Measurements from ENCODE around the gene OSBPL2.

DNA sequence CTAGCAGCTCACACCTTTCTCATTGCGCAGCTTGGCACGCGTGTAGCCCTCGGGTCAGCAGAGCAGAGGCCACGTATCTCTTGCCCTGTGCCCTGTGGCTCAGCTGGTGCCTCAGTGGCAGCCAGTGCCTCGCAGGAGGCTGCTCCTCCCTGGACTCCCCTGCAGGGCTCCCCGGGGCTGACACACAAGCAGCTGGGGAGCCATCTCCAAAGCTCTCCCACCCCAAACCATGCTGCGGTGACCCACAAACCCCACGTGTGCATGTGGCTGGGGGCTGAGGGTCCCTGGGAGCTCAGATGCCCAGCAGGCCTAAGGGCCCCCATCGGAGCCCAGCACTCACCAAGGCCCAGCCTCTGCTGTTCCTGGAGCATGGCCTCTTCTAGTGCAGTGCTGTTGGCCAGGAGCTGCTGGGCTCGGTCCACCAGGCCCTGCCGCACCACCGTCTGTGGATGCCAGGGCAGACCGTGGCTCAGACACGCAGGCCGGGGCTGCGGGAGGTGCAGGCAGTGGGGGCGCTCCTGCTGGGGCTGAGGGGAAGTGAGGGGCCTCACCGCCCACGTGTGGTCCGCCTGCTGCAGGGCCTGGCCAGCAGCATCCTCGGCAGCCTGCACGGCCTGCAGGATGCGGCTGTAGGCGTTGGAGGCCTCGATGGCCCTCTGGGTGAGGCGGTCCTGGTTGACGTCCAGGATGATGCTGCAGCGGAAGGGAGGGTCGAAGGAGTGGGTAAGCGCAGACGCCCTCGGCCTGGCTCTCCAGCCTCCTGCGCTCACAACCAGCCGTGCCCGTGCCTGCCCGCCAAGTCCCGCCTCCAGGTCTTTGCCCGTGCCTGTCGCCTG is 78.2 kb downstream of the OSBPL2 start:
- TF ChIP-seq EZH2 (IDR thresholded peaks at IDR 0.05): no peak
- TF ChIP-seq POLR2AphosphoS5 (IDR thresholded peaks at IDR 0.05; ENCODE audit: borderline replicate concordance, low read depth, low read length): no peak
